Forelimb muscle (tissue), 1 donor: ENCODE data around the gene CACHD1. TPM values are rescaled to one million over a fixed set of nuclear protein-coding genes. Genes with fewer than 3 reads are reported as not detected.

Experiments
- DNase-seq: peaks from one replicate; pipeline ENCODE4 v3.0.0-alpha.2; 2013; ENCODE audit warnings: low read depth
- polyA plus RNA-seq: library from polyadenylated mRNA; unstranded; fragments of 120-200 nt; gene quantifications from one replicate; pipeline ENCODE4 v1.2.1, GENCODE V29; 2013; ENCODE audit not compliant: insufficient read length

CACHD1 gene
- polyA plus RNA-seq, 1 donor: 10.6 TPM

DNA sequence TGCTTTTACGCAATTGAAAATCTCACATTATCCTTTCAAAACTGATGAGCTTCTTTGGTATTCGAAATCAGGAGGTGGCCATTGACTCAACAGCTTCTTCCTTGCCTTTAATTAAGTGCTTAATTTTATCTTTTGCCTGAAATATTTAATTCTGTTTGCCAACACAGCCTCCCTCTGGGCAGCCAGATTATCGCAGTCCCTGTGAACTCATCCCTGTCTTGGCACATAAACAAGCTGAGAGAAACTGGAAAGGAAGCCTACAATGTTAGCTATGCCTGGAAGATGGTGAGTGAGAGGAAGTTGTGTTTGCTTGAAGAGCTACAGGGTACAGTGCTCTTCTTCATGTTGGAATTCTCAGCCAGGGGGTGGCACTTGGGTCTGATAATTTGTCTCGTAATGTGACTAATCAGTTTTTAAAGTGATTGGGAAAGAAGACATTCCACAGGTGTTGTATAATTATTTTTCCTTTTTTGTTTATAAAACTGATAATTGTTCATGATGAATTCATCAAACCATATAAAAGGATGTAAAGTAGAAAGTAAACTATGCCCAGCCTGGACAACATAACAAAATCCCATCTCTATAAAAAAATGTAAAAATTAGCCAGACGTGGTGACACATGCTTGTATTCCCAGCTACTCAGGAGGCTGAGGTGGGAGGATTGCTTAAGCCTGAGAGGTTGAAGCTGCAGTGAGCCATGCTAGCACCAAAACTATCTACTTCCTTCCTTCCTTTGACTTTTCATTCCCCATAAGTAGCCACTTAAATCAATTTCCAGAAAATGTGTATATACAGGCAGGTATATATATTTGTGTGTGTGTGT is 184.8 kb downstream of the CACHD1 start:
- DNase-seq: no peak

DNA sequence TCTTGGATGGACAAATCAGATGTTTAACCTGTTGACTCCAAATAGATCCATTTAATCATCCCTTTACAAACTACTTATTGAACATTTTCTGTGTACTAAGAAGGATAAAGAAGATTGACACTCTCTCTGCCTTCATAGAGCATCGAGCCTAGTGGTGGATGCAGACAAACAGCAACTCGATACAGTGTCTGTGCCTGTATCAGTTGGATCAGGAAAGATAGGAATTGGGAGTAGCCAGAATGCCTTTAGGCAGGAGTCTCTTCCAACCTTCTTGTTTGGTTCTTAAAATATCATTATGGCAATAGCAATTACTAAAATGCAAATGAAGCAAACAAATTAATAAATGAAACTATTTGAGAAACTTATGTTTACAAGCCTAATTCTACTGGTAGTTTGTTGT is 185.9 kb downstream of the CACHD1 start:
- DNase-seq: no peak

GRCh38 chr1:64659478-64660138 is 189.7 kb downstream of the CACHD1 start:
- no peak for DNase-seq

- DNase-seq: no peak
Observed at GRCh38 chr1:64663668-64664067, 193.7 kb downstream of the CACHD1 start.

DNA sequence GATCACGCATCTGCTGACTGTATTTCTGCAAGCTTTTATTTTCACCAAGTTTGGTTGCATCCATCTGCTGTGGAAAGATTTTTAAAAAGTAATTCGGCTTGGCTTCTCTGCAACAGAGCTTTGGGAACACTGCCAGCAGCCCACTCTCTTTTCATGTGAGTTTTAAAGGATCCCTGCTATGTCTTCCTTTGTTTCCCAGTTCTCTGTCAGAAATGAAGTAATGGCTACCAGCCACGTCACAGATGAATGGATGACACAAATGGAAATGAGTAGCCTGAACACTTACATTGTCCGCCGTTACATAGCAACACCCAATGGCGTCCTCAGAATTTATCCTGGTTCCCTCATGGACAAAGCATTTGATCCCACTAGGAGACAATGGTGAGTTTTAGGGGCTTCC is 194.4 kb downstream of the CACHD1 start:
- DNase-seq: no peak

GRCh38 chr1:64669098-64669675 is 199.3 kb downstream of the CACHD1 start:
- no peak for DNase-seq

DNA sequence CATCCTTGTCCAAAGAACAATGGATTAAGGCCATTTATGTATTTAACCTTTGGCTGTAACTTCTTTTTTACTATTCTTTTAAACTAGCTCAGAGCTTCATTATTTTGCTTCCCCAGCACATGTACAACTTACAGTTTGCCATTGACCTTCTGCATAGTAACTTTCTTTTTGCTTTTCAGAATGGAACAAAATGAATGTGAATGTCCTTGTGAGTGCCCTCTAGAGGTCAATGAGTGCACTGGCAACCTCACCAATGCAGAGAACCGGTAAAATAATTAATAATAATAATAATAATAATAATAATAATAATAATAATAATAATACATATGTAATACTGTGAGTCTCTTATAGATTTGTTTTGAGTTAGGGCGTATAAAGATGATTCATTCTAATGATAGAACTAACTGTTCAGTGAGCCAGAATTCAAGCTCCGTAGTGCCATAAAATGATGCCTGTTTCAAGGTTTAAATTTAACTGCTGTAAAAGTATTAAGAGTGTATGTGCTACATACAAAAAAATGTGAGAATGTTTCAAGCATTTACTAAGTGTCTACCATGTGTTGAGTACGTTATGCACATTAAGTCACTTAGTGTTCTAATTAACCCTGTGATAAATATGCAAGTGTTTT is 205.9 kb downstream of the CACHD1 start:
- no peak for DNase-seq

- DNase-seq: no peak
Observed at GRCh38 chr1:64676386-64676785, 206.5 kb downstream of the CACHD1 start.

DNA sequence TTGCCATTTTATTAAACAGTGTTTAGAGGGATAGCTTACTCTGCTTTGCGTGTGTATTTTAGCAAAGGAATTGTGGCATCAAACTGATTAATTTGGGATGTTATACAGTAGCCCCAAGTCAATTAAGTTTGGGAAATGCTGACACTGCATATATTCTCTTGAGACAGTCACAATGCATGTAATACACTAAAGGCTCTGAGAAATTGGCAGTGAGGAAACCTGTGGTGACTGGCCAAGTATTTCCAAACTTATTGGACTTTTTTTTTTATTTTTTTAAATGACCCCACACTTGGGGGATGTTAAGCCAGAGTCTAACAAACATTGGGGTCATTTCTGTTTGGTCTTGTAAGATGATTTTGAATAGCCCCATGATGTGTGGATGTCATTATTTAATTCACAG is 207.6 kb downstream of the CACHD1 start:
- no peak for DNase-seq

GRCh38 chr1:64678366-64678765 is 208.4 kb downstream of the CACHD1 start:
- no peak for DNase-seq

DNA sequence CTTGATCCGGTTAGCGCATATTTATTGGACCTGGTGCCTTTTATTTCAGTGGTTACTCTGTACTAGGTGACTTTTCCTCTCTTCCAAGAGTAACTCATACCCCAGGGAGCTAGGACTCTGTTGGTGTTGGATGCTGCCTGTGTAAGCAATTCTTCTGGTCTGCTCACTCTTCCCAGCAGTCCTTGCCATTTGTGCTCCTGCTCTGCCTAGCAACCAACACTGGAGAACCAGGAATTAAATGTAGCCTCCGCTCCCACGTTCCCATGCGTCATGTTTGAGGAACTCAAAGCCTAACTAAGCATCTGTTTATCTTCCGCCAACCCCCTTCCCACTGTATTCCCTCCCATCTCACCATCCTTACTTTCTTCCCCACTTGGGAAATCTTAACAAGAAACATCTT is 209.2 kb downstream of the CACHD1 start:
- DNase-seq: no peak

DNA sequence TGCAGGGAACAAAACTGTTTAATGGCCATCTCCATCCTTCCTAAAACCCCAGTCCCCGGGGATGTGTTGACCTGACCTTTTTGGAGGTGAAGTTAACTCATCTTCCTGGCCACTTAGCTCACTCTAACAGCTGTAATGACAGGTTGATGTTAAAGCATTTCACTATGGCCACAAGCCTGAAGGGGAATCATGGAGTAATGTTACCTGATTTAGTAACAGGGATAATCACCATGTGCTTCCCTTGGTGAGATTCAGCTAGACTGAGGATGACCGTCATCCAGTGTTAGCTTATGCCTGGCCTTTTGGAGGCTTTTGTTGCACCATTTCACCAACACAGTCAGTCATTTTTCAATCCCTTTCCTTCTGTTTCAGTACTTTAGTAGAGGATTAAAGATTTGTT is 210.7 kb downstream of the CACHD1 start:
- DNase-seq: no peak

DNA sequence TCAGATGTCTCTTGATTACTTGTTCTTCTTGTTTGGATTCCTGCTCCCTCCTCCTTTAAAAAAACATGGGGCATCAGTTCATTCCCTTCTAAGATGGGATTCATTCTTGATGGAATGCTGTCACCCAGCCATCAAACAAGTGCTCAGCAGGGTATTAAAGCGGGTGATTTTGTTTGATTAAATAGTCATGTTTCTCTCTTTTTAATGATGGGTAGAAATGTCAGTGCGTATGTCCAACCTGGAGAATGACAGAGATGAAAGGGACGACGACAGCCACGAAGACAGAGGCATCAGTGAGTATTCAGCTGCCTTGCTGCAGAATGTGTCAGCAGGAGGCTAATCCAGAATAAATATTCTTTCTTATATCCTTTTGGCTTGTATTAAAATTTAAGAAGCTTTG is 211.1 kb downstream of the CACHD1 start:
- no peak for DNase-seq

- DNase-seq: no peak
Observed at GRCh38 chr1:64683419-64683818, 213.5 kb downstream of the CACHD1 start.

DNA sequence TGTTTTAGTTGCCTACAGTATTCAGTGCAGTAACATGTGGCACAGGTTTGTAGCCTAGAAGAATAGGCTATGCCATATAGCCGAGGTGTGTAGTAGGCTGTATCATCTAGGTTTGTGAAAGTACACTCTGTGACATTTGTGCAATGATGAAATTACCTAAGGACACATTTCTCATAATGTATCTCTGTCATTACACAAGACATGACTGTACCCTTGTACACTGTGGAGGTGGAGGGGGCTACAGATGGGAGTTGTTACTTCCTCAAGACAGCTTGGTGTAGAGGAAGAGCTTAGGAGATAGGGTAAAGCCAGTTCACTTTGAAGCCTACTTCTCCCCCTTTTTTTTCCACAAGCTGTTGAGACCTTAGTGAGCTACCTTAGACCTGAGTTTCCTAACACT is 215.3 kb downstream of the CACHD1 start:
- DNase-seq: no peak

DNA sequence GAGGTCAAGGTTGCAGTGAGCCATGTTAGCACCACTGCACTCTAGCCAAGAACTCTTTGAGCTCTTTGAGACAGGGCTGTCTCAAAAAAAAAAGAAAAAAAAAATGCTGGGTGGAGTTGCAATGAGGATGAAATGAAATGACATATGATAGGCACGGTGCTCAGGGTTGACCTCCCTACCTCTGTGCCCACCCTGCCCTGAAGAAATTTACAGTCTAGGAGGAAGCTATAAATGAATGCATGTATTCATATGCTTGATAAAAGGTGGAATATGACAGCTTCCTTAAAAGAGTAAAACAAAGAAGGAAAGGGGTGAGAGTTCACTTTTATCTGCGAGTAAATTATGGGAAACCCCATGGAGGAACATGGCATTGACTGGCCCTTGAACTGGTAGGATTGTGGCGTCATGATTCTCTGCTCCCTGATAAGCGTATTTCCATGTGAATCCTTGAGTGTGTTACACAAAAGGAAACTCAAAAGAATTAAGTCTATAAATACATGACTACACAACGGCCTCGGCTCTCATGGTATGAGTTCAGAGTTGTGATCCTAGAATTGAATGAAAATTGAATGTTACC is 215.9 kb downstream of the CACHD1 start:
- no peak for DNase-seq

DNA sequence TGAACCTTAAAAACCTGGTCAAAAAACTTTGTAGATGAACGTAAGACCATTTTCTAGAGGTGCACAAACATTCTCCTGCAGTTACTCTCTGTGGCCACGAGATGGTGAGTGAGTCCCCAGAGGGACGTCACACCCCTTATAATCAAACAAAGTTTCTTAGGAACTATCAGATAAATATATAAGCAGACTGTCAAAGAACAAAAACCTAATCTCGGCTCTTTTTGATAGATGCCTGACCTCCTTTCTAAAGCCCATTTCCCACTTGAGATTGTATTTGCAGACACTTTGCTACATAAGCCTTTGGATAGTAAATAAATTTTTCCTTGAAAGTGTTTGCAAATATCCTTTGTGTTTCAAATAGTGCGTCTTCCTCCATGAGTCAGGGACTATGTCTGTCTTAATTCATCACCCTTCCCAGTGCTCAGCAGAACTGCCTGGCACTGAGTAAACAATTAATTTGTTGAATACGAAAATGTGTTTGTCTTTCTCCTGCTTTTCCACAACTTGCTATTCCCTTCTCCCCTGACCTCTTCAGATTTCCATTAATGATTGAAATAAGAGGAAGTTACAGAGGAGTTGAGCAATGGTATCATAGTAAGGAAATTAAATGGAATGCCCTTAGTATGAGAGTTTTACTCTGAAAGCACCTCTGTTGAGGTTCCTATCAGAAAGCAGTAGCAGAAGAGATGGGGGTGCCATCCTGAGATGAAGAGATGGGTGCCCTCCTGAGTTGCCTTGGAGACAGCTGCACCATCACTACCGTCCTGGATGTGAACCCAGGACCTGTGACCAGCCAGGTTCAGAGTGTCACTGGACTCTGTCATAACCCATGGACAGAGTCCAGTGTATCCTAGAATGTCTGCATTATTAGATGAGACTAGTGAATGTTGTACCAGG is 217.1 kb downstream of the CACHD1 start:
- no peak for DNase-seq

- no peak for DNase-seq
Observed at GRCh38 chr1:64687725-64688327, 217.9 kb downstream of the CACHD1 start.

DNA sequence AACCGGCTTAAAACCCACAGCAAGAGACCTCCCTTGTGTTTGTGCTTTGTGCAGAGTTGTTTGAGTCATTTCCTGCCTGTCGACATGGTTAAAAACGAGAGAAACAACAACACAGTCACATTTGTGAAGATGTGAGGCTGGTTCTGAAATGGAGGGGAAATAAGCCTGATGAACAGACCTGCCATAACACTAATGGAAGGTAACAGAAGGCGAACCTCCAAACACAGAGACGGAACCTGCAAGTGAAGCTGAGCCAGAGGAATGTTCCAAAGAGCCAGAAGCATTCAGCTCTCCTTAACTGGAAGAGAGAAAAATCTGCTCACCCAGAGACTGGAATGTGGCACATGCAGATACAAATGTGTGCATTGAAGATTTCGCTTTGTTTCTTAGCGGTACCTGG is 221.7 kb downstream of the CACHD1 start:
- DNase-seq: no peak

GRCh38 chr1:64692911-64693310 is 223.0 kb downstream of the CACHD1 start:
- no peak for DNase-seq

DNA sequence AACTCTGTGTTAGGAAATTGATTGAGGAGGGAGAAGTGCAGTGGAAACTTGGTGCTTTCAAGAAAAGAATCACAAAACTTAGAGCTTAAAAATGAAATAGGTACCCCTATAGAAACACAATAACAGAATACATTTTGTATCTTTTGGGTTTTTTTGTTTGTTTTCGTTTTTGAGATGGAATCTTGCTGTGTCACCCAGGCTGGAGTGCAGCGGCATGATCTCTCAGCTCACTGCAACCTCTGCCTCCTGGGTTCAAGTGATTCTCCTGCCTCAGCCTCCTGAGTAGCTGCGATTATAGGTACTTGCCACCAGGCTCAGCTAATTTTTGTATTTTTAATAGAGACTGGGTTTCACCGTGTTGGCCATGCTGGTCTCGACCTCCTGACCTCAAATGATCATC is 223.5 kb downstream of the CACHD1 start:
- no peak for DNase-seq
